HEK293 (cell line): ENCODE data around the gene MLLT1.

Experiments used
- CTCF ChIA-PET: fragments of 350-600 bp; formaldehyde crosslinking; extraction: SDS; loops from one replicate; lab custom pipeline; 2021; ENCODE audit warnings: antibody characterized with exemption; lab: Yijun Ruan, JAX
- POLR2A ChIA-PET: fragments of 300-600 bp; formaldehyde crosslinking; extraction: SDS; loops from one replicate; lab custom pipeline; 2020; ENCODE audit warnings: antibody characterized with exemption, inconsistent platforms; lab: Yijun Ruan, JAX
- H3K27ac ChIP-seq: fragments of 200-500 bp; sonication (Bioruptor generic); 2 replicates; pipeline ENCODE4 v1.5.1; 2014; ENCODE audit warnings: low read depth, low read length, control low read depth, inconsistent platforms; ENCODE audit errors: extremely low read depth
- H3K36me3 ChIP-seq, 2 experiments: fragments of 200-500 bp in 1 of 2; sonication (Bioruptor generic) in 1 of 2; 1 replicate in 1 of 2; 2 replicates in 1 of 2; pipeline ENCODE4 v1.5.1; 2014 to 2017; ENCODE audit warnings: inconsistent platforms in 2 of 2, low read length in 2 of 2; ENCODE audit not compliant: control insufficient read depth in 2 of 2, insufficient read depth in 1 of 2
- H3K4me1 ChIP-seq: fragments of 200-500 bp; sonication (Bioruptor generic); 2 replicates; pipeline ENCODE4 v1.5.1; 2014; ENCODE audit warnings: mild to moderate bottlenecking, low read length, inconsistent platforms; ENCODE audit not compliant: control insufficient read depth, insufficient read depth
- H3K4me3 ChIP-seq: 2 replicates; pipeline ENCODE4 v1.5.1; 2011; ENCODE audit warnings: low read depth, mild to moderate bottlenecking, control low read depth, low read length, moderate library complexity
- H3K9me3 ChIP-seq: fragments of 200-500 bp; sonication (Bioruptor generic); 2 replicates; pipeline ENCODE4 v1.5.1; 2014; ENCODE audit warnings: low read depth, low read length, inconsistent platforms; ENCODE audit not compliant: control insufficient read depth, insufficient read depth
- GLIS2 ChIP-seq: fragments of 450-650 bp; formaldehyde crosslinking; IDR thresholded peaks from 2 replicates; pipeline ENCODE4 v1.5.1; 2016; ENCODE audit warnings: missing biosample characterization, missing genetic modification characterization
- KLF1 ChIP-seq: fragments of 450-650 bp; formaldehyde crosslinking; IDR thresholded peaks from 2 replicates; pipeline ENCODE4 v1.5.1; 2016; ENCODE audit warnings: missing biosample characterization, missing genetic modification characterization
- KLF16 ChIP-seq: fragments of 450-650 bp; formaldehyde crosslinking; IDR thresholded peaks from 2 replicates; pipeline ENCODE4 v1.5.1; 2017; ENCODE audit warnings: missing biosample characterization, missing genetic modification characterization
- MYNN ChIP-seq: fragments of 450-650 bp; formaldehyde crosslinking; IDR thresholded peaks from 2 replicates; pipeline ENCODE4 v1.5.1; 2016; ENCODE audit warnings: missing biosample characterization, missing genetic modification characterization, borderline replicate concordance
- PBX3 ChIP-seq: sonication (generic); formaldehyde crosslinking; IDR thresholded peaks from 2 replicates; pipeline ENCODE4 v1.8.1; 2022; ENCODE audit warnings: mild to moderate bottlenecking, moderate library complexity, missing genetic modification reagents
- PRDM1 ChIP-seq: fragments of 450-650 bp; formaldehyde crosslinking; IDR thresholded peaks from 2 replicates; pipeline ENCODE4; 2016; ENCODE audit warnings: missing biosample characterization, missing genetic modification characterization
- ZBTB49 ChIP-seq: fragments of 450-650 bp; formaldehyde crosslinking; IDR thresholded peaks from 2 replicates; pipeline ENCODE4 v1.5.1; 2016; ENCODE audit warnings: missing biosample characterization, missing genetic modification characterization, low read depth
- ZNF266 ChIP-seq: fragments of 450-650 bp; formaldehyde crosslinking; IDR thresholded peaks from 2 replicates; pipeline ENCODE4 v1.5.1; 2016; ENCODE audit warnings: missing biosample characterization, missing genetic modification characterization, low read depth
- ZNF341 ChIP-seq: fragments of 450-650 bp; formaldehyde crosslinking; IDR thresholded peaks from 2 replicates; pipeline ENCODE4; 2016; ENCODE audit warnings: low read depth, missing biosample characterization, missing genetic modification characterization
- ZNF362 ChIP-seq: fragments of 450-650 bp; formaldehyde crosslinking; IDR thresholded peaks from 2 replicates; pipeline ENCODE4 v1.5.1; 2016; ENCODE audit warnings: missing biosample characterization, missing genetic modification characterization
- ZNF366 ChIP-seq: fragments of 450-650 bp; formaldehyde crosslinking; conservative IDR thresholded peaks from 2 replicates; pipeline ENCODE4 v1.5.1; 2016; ENCODE audit warnings: missing biosample characterization, missing genetic modification characterization
- ZNF600 ChIP-seq: fragments of 450-650 bp; formaldehyde crosslinking; IDR thresholded peaks from 2 replicates; pipeline ENCODE4 v1.5.1; 2016; ENCODE audit warnings: missing biosample characterization, missing genetic modification characterization
- ZNF747 ChIP-seq: fragments of 450-650 bp; formaldehyde crosslinking; IDR thresholded peaks from 2 replicates; pipeline ENCODE4 v1.5.1; 2016; ENCODE audit warnings: missing biosample characterization, missing genetic modification characterization
- ZNF768 ChIP-seq: fragments of 450-650 bp; formaldehyde crosslinking; IDR thresholded peaks from 2 replicates; pipeline ENCODE4 v1.5.1; 2018; ENCODE audit warnings: missing biosample characterization, mild to moderate bottlenecking, missing genetic modification characterization
- ZNF776 ChIP-seq: fragments of 450-650 bp; formaldehyde crosslinking; IDR thresholded peaks from 2 replicates; pipeline ENCODE4 v1.5.0; 2017; ENCODE audit warnings: missing biosample characterization, missing genetic modification characterization, borderline replicate concordance
- ZNF830 ChIP-seq: fragments of 450-650 bp; IDR thresholded peaks from 2 replicates; pipeline ENCODE4 v1.5.0; 2018; ENCODE audit warnings: missing biosample characterization, missing genetic modification characterization, low read depth, mild to moderate bottlenecking, moderate library complexity

Gene MLLT1

GRCh38 chr19:6272411-6272791, 7.4 kb downstream of the MLLT1 start (continued):
- TF ChIP-seq GLIS2 (tag by site-specific recombination) = no peak

- H3K36me3 ChIP-seq = peaks cover 12 to 38% of the 10 kb centered on the region in 2 experiments; a peak in 2 of 3 replicates
- TF ChIP-seq ZNF366 (no peak), ZNF600 (tag by site-specific recombination) (no peak), ZNF266 (tag by site-specific recombination) (no peak), ZNF830 (tag by site-specific recombination) (no peak), ZNF341 (tag by site-specific recombination) (no peak)
- H3K4me1 ChIP-seq = peaks cover 23% of the 10 kb centered on the region
- no peaks in the 10 kb centered on the region for H3K9me3 ChIP-seq
- no peak overlapping the region for H3K4me3 ChIP-seq
- no peak overlapping the region for H3K27ac ChIP-seq
- CTCF ChIA-PET = interaction anchor here (0.6 to 1.4 kb wide), 7 partner anchors 10 to 749 kb away, joined by 3 to 6 read pairs (median 5); partner anchors contain the start of gene ALKBH7
- POLR2A ChIA-PET = no interaction called here
Observed at GRCh38 chr19:6271721-6272410, 7.9 kb downstream of the MLLT1 start.

GRCh38 chr19:6271251-6271650, 8.5 kb downstream of the MLLT1 start:
- POLR2A ChIA-PET = no interaction called here
- peak; percentile 35; the same call in 1 of the 2 replicates for TF ChIP-seq PRDM1
- no peak for TF ChIP-seq ZNF747 (tag by site-specific recombination)
- H3K36me3 ChIP-seq = peaks cover 12 to 40% of the 10 kb centered on the region in 2 experiments; a peak in 2 of 3 replicates
- no peak overlapping the region for H3K4me3 ChIP-seq
- H3K4me1 ChIP-seq = peaks cover 23% of the 10 kb centered on the region
- H3K9me3 ChIP-seq = no peaks in the 10 kb centered on the region
- H3K27ac ChIP-seq = no peak overlapping the region
- CTCF ChIA-PET = interaction anchor here (0.6 to 1.4 kb wide), 7 partner anchors 9 to 749 kb away, joined by 3 to 6 read pairs (median 5); partner anchors contain the start of gene ALKBH7

GRCh38 chr19:6270822-6271221, 9.0 kb downstream of the MLLT1 start:
- ChIA-PET POLR2A (interaction anchor here (1.2 kb wide), 1 partner anchor 8 kb away, joined by 3 read pairs; no protein-coding TSS in a partner anchor), CTCF (interaction anchor here (0.6 to 1.4 kb wide), 5 partner anchors 9 to 748 kb away, joined by 3 to 6 read pairs (median 5); partner anchors contain the start of gene ALKBH7)
- Histone ChIP-seq H3K4me1 (peaks cover 23% of the 10 kb centered on the region), H3K27ac (no peak overlapping the region), H3K4me3 (no peak overlapping the region), H3K9me3 (no peaks in the 10 kb centered on the region), H3K36me3 (peaks cover 14 to 40% of the 10 kb centered on the region in 2 experiments; a peak in 2 of 3 replicates)
- TF ChIP-seq KLF1 (tag by site-specific recombination) = no peak
- TF ChIP-seq KLF16 = no peak
- no peak for TF ChIP-seq ZNF768 (tag by site-specific recombination)
- TF ChIP-seq PBX3 (CRISPR knock-in tag) = no peak
- no peak for TF ChIP-seq ZBTB49 (tag by site-specific recombination)
- TF ChIP-seq ZNF776 (tag by site-specific recombination) = no peak
- no peak for TF ChIP-seq ZNF362
- no peak for TF ChIP-seq MYNN (tag by site-specific recombination)
- TF ChIP-seq GLIS2 (tag by site-specific recombination) = no peak
